ENCODE results near the gene ZNF536.

ZNF536 gene

DNA sequence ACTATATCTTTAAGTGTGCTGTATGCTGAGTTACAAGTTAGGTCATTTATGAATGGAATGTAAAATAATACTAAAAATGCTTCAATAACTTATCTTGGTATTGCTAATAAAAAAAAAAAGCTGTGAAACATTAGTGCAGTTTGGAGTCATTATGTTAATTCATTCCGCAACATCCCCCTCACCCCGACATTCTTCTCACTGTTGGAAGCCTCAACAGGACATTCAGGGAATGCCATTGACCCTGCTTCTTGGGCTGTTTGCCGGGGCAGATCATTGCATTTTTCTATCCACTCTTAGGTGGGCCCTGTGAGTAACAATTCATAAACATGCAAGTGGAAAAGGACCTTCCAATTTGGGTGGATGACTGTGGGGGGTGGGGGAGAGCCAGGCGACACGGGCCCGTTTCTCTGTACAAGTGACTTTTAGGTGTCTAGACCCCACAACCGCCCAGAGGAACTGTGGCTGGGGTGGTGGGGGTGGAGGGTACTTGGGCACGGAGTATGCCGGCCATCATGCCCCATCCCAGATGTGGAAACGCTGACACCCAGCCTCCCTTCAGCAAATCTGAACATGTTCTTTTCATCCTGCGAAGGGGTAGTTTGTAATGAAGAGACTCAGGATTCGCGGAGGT, 185.9 kb downstream of the ZNF536 start:
- H3K4me3 ChIP-seq (ENCODE audit: low read depth, low read length), result no peak overlapping the region
- TF ChIP-seq, protein P1, sequence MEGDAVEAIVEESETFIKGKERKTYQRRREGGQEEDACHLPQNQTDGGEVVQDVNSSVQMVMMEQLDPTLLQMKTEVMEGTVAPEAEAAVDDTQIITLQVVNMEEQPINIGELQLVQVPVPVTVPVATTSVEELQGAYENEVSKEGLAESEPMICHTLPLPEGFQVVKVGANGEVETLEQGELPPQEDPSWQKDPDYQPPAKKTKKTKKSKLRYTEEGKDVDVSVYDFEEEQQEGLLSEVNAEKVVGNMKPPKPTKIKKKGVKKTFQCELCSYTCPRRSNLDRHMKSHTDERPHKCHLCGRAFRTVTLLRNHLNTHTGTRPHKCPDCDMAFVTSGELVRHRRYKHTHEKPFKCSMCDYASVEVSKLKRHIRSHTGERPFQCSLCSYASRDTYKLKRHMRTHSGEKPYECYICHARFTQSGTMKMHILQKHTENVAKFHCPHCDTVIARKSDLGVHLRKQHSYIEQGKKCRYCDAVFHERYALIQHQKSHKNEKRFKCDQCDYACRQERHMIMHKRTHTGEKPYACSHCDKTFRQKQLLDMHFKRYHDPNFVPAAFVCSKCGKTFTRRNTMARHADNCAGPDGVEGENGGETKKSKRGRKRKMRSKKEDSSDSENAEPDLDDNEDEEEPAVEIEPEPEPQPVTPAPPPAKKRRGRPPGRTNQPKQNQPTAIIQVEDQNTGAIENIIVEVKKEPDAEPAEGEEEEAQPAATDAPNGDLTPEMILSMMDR (IDR thresholded peaks at IDR 0.05; ENCODE audit: low read depth, low read length, missing control alignments), result no peak
- no peak for DNase-seq (ENCODE audit: low read depth)

DNA sequence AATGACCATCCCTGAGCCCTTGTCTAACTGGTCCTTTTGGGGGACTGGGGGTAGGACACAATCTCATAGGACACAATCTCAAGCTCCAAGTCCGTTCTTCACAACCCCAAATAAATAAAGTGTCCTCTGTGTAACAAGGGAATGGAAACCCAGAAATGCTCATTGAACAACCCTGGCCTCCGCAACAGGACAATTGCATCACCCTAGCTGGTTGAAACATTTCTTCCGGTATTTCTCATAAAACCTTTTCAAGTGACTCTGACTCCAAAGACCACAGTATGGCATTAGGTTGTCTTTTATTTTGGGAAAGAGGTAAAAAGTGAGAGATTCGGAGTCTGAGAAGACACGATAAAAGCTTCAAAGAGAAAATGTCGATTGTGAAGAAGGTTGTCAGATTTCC, 186.6 kb downstream of the ZNF536 start:
- TF ChIP-seq, protein P1 (IDR thresholded peaks at IDR 0.05; ENCODE audit: low read depth, low read length, missing control alignments), result no peak
- DNase-seq (ENCODE audit: low read depth), result no peak
- H3K4me3 ChIP-seq (ENCODE audit: low read depth, low read length), result no peak overlapping the region

DNA sequence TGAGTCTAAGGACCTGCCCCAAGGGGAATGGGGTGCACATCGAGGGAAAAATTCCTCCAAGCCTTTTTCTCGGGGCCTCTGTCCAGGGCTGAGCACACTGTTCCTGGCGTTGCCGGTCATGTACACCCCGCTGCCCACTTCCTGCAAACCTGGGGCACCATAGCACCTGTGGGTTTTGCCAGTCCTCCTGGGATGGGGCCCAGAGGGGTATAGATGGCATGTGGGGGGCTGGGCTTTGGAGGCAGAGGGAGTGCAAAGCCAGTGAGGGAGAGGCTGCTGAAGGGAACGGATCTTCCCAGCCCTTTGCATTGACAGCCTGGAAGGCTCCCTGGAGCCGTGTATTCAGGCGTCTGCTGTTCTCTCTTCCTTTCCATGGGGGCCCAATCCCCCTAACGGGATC, 187.3 kb downstream of the ZNF536 start:
- DNase-seq (ENCODE audit: low read depth), result no peak
- H3K4me3 ChIP-seq (ENCODE audit: low read depth, low read length), result no peak overlapping the region
- TF ChIP-seq, protein P1 (IDR thresholded peaks at IDR 0.05; ENCODE audit: low read depth, low read length, missing control alignments), result no peak

DNA sequence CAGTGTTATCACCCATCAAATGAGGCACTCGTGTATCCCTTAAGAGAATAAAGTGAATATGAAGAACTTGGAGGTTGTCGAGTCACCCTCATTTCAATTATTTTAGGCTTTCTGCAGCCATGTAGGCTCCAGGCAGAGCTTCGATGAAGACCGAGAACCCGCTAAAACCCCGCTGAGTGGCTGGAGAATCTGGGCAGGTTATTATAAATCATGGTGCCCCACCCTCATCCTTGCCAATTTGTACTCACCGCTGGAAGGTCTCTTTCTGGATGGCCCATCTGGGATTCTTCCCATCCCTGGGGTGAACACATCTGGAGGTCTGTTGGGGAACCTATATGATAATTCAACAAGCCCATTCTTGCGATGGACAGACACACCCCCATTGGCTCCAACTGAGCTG, 190.8 kb downstream of the ZNF536 start:
- no peak for DNase-seq (ENCODE audit: low read depth)
- TF ChIP-seq, protein P1 (IDR thresholded peaks at IDR 0.05; ENCODE audit: low read depth, low read length, missing control alignments), result no peak
- no peak overlapping the region for H3K4me3 ChIP-seq (ENCODE audit: low read depth, low read length)

DNA sequence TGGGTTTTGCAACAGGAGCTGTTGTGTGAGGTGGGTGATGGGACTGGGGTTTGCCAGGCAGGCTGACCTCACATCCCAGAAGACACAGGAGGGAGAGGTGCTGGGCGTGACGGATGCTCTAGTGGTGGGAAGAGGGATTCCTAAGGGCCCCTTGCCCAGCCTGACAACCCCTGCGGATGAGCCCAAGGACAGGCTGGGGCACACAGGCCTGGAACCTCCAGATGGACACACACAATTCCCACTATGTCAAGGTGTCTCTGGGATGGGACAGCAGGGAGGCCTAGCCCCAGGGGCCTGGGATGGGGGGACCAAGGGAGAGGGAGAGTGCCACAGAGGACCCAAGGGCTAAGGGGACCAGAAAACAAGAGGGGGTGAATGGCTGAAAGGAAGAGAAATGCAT, 191.5 kb downstream of the ZNF536 start:
- no peak for DNase-seq (ENCODE audit: low read depth)
- TF ChIP-seq, protein P1 (IDR thresholded peaks at IDR 0.05; ENCODE audit: low read depth, low read length, missing control alignments), result no peak
- no peak overlapping the region for H3K4me3 ChIP-seq (ENCODE audit: low read depth, low read length)

DNA sequence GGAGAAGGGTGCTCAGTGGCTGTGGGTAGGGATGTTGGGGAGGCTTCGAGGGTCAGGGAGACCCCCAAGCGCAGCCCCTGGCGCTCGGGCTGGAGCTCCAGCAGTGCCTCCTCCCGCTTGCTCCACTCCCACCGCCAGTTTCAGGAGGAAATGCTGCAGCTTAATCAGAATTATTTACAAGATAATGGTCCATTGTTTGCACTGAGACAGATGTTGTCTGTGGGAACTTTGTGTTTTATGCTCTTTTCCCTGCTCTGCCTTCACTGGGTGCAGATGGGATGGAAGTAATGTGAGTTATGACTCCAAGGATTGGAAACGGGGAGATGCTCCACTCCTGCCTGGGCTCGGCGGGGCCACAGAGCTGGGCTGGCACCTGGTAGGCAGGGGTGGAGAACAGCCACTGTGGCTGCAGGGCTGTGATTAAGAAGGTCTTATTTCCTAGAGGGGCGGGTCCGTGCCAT, 192.4 kb downstream of the ZNF536 start:
- H3K4me3 ChIP-seq (ENCODE audit: low read depth, low read length), result no peak overlapping the region
- DNase-seq (ENCODE audit: low read depth), result no peak
- TF ChIP-seq, protein P1 (IDR thresholded peaks at IDR 0.05; ENCODE audit: low read depth, low read length, missing control alignments), result no peak

DNA sequence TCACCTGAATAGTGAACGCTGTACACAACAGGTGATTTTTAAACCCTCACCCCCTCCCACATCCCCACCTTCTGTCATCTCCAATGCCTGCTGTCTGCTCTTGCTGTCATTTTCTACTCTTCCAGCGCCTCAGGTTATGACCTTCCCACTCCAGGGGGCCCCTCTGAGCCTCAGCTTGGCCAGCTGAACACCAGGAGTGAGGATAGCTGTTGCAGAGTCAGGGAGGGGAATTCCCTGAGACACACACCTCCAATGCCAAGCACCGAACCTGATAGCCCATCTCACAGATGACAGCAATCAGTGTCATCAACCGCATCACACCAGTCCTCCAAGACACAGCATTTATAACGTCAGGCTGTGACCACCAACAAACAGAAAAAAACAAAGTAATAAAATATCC, 193.5 kb downstream of the ZNF536 start:
- TF ChIP-seq, protein P1 (IDR thresholded peaks at IDR 0.05; ENCODE audit: low read depth, low read length, missing control alignments), result no peak
- DNase-seq (ENCODE audit: low read depth), result no peak
- no peak overlapping the region for H3K4me3 ChIP-seq (ENCODE audit: low read depth, low read length)

All from GM12864 (cell line).